ENCODE results near the gene CDR2L. TPM values are rescaled to one million over a fixed set of nuclear protein-coding genes. Genes with fewer than 3 reads are reported as not detected.

Gene CDR2L
- polyA plus RNA-seq, 2 of the 4 experiments (the other 2 are of a cell fraction): 18.5 to 34.0 TPM

- H3K4me1 ChIP-seq: no peaks in the 10 kb centered on the region
- H3K9me3 ChIP-seq: no peaks in the 10 kb centered on the region
- DNase-seq (ENCODE audit: low read depth in 1 of 2, low spot score in 1 of 2) (no peak), FAIRE-seq (no peak), ATAC-seq (no peak)
- no peak overlapping the region for H3K27ac ChIP-seq
- no peak overlapping the region for H3K4me2 ChIP-seq
- ChIA-PET POLR2A (no interaction called here), CTCF (interaction anchor here (0.9 to 19.2 kb wide), 8 partner anchors 4 to 170 kb away, joined by 3 to 404 read pairs (median 12); partner anchors contain the start of genes CDR2L, HID1 and MRPL58)
- H3K4me3 ChIP-seq: no peak overlapping the region
- no peak for TF ChIP-seq NR3C1 (IDR thresholded peaks at IDR 0.05)
- no peak for TF ChIP-seq HDAC2 (IDR thresholded peaks at IDR 0.05)
- TF ChIP-seq JUNB (IDR thresholded peaks at IDR 0.05): no peak
- no peak for TF ChIP-seq FOSB (CRISPR knock-in tag; IDR thresholded peaks at IDR 0.05)
- no peak for TF ChIP-seq ESRRA (IDR thresholded peaks at IDR 0.05; ENCODE audit: borderline replicate concordance, low read length)
- TF ChIP-seq TFCP2L1 (CRISPR knock-in tag; IDR thresholded peaks at IDR 0.05): no peak
- no peak for TF ChIP-seq MAZ (IDR thresholded peaks at IDR 0.05; ENCODE audit: borderline replicate concordance, low read depth, low read length)
- no peak for TF ChIP-seq POLR2AphosphoS2 (conservative IDR thresholded peaks at IDR 0.05; ENCODE audit: low read length)
- no peak for TF ChIP-seq MAFK (IDR thresholded peaks at IDR 0.05; ENCODE audit: partially characterized antibody)
- no peak for TF ChIP-seq ATOH8 (CRISPR knock-in tag; IDR thresholded peaks at IDR 0.05; ENCODE audit: low read depth)
- no peak for TF ChIP-seq ZFP36 (IDR thresholded peaks at IDR 0.05; ENCODE audit: borderline replicate concordance, partially characterized antibody)
- 93% methylated on average over 15 of the region's 15 CpGs for WGBS (ENCODE audit: missing lambda C conversion rate)
Measured at GRCh38 chr17:75001915-75002843, 14.7 kb downstream of the CDR2L start.

- ChIA-PET CTCF (interaction anchor here (0.6 to 19.2 kb wide), 5 partner anchors 3 to 1692 kb away, joined by 3 to 404 read pairs (median 332); partner anchors contain the start of genes CDR2L, HID1 and MRPL58), POLR2A (interaction anchor here (2.0 kb wide), 2 partner anchors 9 to 15 kb away, joined by 4 to 11 read pairs; partner anchors contain the start of gene MRPL58)
- Histone ChIP-seq H3K4me1 (no peaks in the 10 kb centered on the region), H3K4me2 (no peak overlapping the region), H3K4me3 (no peak overlapping the region), H3K27ac (no peak overlapping the region), H3K9me3 (no peaks in the 10 kb centered on the region)
- DNase-seq (ENCODE audit: low read depth in 1 of 2, low spot score in 1 of 2) (no peak), FAIRE-seq (no peak), ATAC-seq (no peak)
- no peak for TF ChIP-seq NFE2L2 (conservative IDR thresholded peaks at IDR 0.05; ENCODE audit: low read length)
- no peak for TF ChIP-seq POLR2A (IDR thresholded peaks at IDR 0.05; ENCODE audit: low read length)
- no peak for TF ChIP-seq SMC3 (IDR thresholded peaks at IDR 0.05)
- TF ChIP-seq NPAS2 (CRISPR knock-in tag; IDR thresholded peaks at IDR 0.05; ENCODE audit: borderline replicate concordance): no peak
- no peak for TF ChIP-seq EHF (CRISPR knock-in tag; IDR thresholded peaks at IDR 0.05)
- no peak for TF ChIP-seq MAFK (IDR thresholded peaks at IDR 0.05; ENCODE audit: partially characterized antibody)
- 95% methylated on average over 72 of the region's 76 CpGs for WGBS (ENCODE audit: missing lambda C conversion rate)
Measured at GRCh38 chr17:75003070-75003956, 15.9 kb downstream of the CDR2L start.

GRCh38 chr17:75003957-75004355, 16.5 kb downstream of the CDR2L start:
- WGBS (ENCODE audit: missing lambda C conversion rate): 94% methylated on average over 19 of the region's 19 CpGs
- TF ChIP-seq E2F6 (IDR thresholded peaks at IDR 0.05; ENCODE audit: borderline replicate concordance, low read depth) (no peak), NR3C1 (IDR thresholded peaks at IDR 0.05) (no peak), CHD2 (IDR thresholded peaks at IDR 0.05; ENCODE audit: low read length, partially characterized antibody) (no peak), POLR2A (IDR thresholded peaks at IDR 0.05; ENCODE audit: low read length) (no peak), NPAS2 (CRISPR knock-in tag; IDR thresholded peaks at IDR 0.05; ENCODE audit: borderline replicate concordance) (no peak), SREBF2 (IDR thresholded peaks at IDR 0.05) (no peak), ZSCAN20 (CRISPR knock-in tag; IDR thresholded peaks at IDR 0.05) (no peak), GATA3 (IDR thresholded peaks at IDR 0.05; ENCODE audit: borderline replicate concordance) (no peak), REST (IDR thresholded peaks at IDR 0.05) (no peak), CEBPB (IDR thresholded peaks at IDR 0.05) (no peak), NFE2L2 (conservative IDR thresholded peaks at IDR 0.05; ENCODE audit: low read length) (no peak), KDM1A (IDR thresholded peaks at IDR 0.05; ENCODE audit: low read depth) (no peak)
- ChIA-PET CTCF (interaction anchor here (0.6 to 19.2 kb wide), 7 partner anchors 2 to 1693 kb away, joined by 3 to 404 read pairs (median 4); partner anchors contain the start of genes CDR2L, HID1 and MRPL58), POLR2A (interaction anchor here (2.0 kb wide), 2 partner anchors 9 to 16 kb away, joined by 4 to 11 read pairs; partner anchors contain the start of gene MRPL58)
- DNase-seq (ENCODE audit: low read depth in 1 of 2, low spot score in 1 of 2): no peak
- H3K9me3 ChIP-seq: no peaks in the 10 kb centered on the region
- H3K4me2 ChIP-seq: no peak overlapping the region
- H3K4me3 ChIP-seq: no peak overlapping the region
- ATAC-seq: no peak
- H3K27ac ChIP-seq: no peak overlapping the region
- FAIRE-seq: no peak
- no peaks in the 10 kb centered on the region for H3K4me1 ChIP-seq

Data from A549 (cell line).